ENCODE results near the gene PLCB1. TPM values are rescaled to one million over a fixed set of nuclear protein-coding genes. Genes with fewer than 3 reads are reported as not detected.

PLCB1 gene
- total RNA-seq, 1 donor from 2014 or later: 10.7 TPM

DNA sequence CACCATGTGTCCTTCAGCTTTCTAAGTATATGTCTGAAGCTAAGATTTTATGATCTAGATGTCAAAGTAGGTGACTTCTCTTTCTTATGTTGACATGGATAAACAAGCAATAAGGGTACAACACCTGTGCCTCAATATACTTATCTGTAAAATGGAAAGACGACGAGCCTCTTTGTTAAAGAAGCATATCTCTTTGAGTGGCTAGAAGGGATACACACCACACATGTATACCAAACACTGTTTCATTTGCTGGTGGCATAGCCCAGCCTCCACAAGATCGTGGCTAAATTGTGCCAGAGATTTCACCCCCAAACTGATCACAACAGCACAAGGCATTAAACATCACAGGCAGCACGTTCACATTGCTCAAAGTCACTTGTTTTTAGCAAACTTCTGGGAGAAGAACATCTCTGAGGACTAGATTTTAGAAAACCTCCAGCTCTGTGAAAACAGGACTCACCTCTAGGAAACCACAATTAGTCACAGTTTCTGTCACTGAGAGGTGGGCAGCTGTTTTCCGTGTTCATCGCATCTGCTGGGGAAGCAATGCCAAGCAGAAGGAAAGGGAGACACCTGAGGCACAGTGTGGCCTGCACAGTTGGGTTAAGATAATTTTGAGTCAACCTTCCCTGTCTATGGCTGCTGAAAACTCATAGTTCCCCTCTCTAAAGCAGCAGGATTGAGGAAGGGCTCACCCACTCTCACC lies 673.8 kb downstream of the PLCB1 start:
- Mint-ChIP-seq H3K27ac (ENCODE audit: unreplicated experiment) (no peak overlapping the region), H3K9me3 (ENCODE audit: unreplicated experiment) (no peaks in the 10 kb centered on the region), H3K36me3 (ENCODE audit: low read depth, unreplicated experiment) (no peaks in the 10 kb centered on the region), H3K27me3 (ENCODE audit: low read depth, unreplicated experiment) (no peaks in the 10 kb centered on the region), H3K4me1 (ENCODE audit: low read depth, unreplicated experiment) (no peaks in the 10 kb centered on the region), H3K4me3 (ENCODE audit: unreplicated experiment) (no peak overlapping the region)
- Histone ChIP-seq H3K27me3 (ENCODE audit: insufficient read depth, low read length) (no peaks in the 10 kb centered on the region), H3K9me3 (ENCODE audit: insufficient read depth, low read depth, low read length) (no peaks in the 10 kb centered on the region), H3K4me2 (ENCODE audit: low read length) (no peak overlapping the region), H3K4me1 (ENCODE audit: insufficient read depth, low read length) (no peaks in the 10 kb centered on the region), H3K36me3 (ENCODE audit: insufficient read depth, low read length) (no peaks in the 10 kb centered on the region), H4K20me1 (ENCODE audit: insufficient read depth, low read length) (no peaks in the 10 kb centered on the region), H3K4me3 (ENCODE audit: insufficient read depth, low read depth, low read length) (no peak overlapping the region), H3K9ac (ENCODE audit: low read length) (no peak overlapping the region), H3K79me2 (ENCODE audit: insufficient read depth, low read length) (no peaks in the 10 kb centered on the region), H2AFZ (ENCODE audit: low read depth, low read length) (no peak overlapping the region), H3K27ac (ENCODE audit: low read depth, low read length) (no peak overlapping the region)
- TF ChIP-seq, protein P1, sequence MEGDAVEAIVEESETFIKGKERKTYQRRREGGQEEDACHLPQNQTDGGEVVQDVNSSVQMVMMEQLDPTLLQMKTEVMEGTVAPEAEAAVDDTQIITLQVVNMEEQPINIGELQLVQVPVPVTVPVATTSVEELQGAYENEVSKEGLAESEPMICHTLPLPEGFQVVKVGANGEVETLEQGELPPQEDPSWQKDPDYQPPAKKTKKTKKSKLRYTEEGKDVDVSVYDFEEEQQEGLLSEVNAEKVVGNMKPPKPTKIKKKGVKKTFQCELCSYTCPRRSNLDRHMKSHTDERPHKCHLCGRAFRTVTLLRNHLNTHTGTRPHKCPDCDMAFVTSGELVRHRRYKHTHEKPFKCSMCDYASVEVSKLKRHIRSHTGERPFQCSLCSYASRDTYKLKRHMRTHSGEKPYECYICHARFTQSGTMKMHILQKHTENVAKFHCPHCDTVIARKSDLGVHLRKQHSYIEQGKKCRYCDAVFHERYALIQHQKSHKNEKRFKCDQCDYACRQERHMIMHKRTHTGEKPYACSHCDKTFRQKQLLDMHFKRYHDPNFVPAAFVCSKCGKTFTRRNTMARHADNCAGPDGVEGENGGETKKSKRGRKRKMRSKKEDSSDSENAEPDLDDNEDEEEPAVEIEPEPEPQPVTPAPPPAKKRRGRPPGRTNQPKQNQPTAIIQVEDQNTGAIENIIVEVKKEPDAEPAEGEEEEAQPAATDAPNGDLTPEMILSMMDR (IDR thresholded peaks at IDR 0.05; ENCODE audit: insufficient read depth, low read depth, low read length): no peak
- no peak for TF ChIP-seq EZH2 (IDR thresholded peaks at IDR 0.05; ENCODE audit: insufficient read depth, low read length)
- no peak for FAIRE-seq
- DNase-seq (ENCODE audit: low read depth): no peak

DNA sequence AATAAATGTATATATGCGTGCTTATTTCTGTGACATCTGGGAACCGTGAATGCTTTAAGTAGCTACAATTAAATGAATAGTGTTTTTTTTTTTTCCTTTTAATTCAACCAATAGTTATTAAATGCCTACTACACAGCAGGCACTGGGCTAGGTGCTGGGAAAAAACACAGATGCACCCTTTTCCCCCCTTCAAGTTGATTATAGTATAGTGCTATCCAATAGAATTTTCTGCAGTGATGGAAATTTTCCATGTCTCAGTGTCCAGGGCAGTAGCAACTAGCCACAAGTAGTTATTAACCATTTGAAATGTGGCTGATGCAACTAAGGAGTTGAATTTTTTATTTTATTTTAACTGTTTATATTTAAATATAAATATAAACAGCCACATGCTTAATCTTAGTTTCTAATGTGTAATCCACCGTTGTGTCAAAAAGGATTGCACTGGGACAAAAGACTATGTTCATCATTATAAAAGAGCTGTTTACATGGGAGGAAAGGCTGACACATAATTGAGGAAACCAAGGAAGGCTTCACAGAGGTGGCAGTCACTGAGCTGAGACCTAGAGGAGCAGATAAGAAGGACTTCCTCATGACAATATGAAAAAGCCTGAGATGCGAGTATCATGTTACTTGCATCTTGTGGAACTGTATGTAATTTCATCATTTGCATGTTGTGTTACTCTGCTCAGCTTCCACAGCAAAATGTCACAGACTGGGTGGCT lies 675.6 kb downstream of the PLCB1 start:
- H3K27me3 Mint-ChIP-seq (ENCODE audit: low read depth, unreplicated experiment): no peaks in the 10 kb centered on the region
- DNase-seq (ENCODE audit: low read depth) (no peak), FAIRE-seq (peak; percentile 5)
- H3K4me3 Mint-ChIP-seq (ENCODE audit: unreplicated experiment): no peak overlapping the region
- H4K20me1 ChIP-seq (ENCODE audit: insufficient read depth, low read length): no peaks in the 10 kb centered on the region
- H3K36me3 Mint-ChIP-seq (ENCODE audit: low read depth, unreplicated experiment): no peaks in the 10 kb centered on the region
- no peaks in the 10 kb centered on the region for H3K9me3 Mint-ChIP-seq (ENCODE audit: unreplicated experiment)
- TF ChIP-seq EZH2 (IDR thresholded peaks at IDR 0.05; ENCODE audit: insufficient read depth, low read length): no peak
- TF ChIP-seq, protein P1 (IDR thresholded peaks at IDR 0.05; ENCODE audit: insufficient read depth, low read depth, low read length): no peak
- no peaks in the 10 kb centered on the region for H3K4me1 ChIP-seq (ENCODE audit: insufficient read depth, low read length)
- peaks cover 2% of the 10 kb centered on the region for H3K4me1 Mint-ChIP-seq (ENCODE audit: low read depth, unreplicated experiment)
- H3K27ac Mint-ChIP-seq (ENCODE audit: unreplicated experiment): no peak overlapping the region
- no peak overlapping the region for H3K27ac ChIP-seq (ENCODE audit: low read depth, low read length)
- H3K4me2 ChIP-seq (ENCODE audit: low read length): no peak overlapping the region
- H3K79me2 ChIP-seq (ENCODE audit: insufficient read depth, low read length): no peaks in the 10 kb centered on the region
- H3K4me3 ChIP-seq (ENCODE audit: insufficient read depth, low read depth, low read length): no peak overlapping the region
- H3K27me3 ChIP-seq (ENCODE audit: insufficient read depth, low read length): no peaks in the 10 kb centered on the region
- no peaks in the 10 kb centered on the region for H3K36me3 ChIP-seq (ENCODE audit: insufficient read depth, low read length)
- H3K9ac ChIP-seq (ENCODE audit: low read length): no peak overlapping the region
- H3K9me3 ChIP-seq (ENCODE audit: insufficient read depth, low read depth, low read length): no peaks in the 10 kb centered on the region
- no peak overlapping the region for H2AFZ ChIP-seq (ENCODE audit: low read depth, low read length)

DNA sequence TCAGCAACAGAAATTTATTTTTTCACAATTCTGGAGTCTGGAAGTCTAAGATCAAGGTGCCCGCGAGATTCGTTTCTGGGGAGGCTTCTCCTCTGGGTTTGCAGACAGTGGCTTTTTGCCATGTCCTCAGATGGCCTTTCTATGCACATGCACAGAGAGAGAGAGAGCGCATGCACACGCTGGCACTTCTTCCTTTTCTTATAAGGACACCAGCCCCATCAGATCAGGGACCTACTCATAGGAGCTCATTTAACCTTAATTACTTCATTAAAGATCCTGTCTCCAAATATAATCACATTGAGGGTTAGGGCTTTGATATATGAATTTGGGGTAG lies 676.1 kb downstream of the PLCB1 start:
- Mint-ChIP-seq H3K27ac (ENCODE audit: unreplicated experiment) (no peak overlapping the region), H3K4me3 (ENCODE audit: unreplicated experiment) (no peak overlapping the region), H3K36me3 (ENCODE audit: low read depth, unreplicated experiment) (no peaks in the 10 kb centered on the region), H3K4me1 (ENCODE audit: low read depth, unreplicated experiment) (peaks cover 2% of the 10 kb centered on the region), H3K9me3 (ENCODE audit: unreplicated experiment) (peaks cover under 1% of the 10 kb centered on the region), H3K27me3 (ENCODE audit: low read depth, unreplicated experiment) (no peaks in the 10 kb centered on the region)
- FAIRE-seq: no peak
- Histone ChIP-seq H3K79me2 (ENCODE audit: insufficient read depth, low read length) (no peaks in the 10 kb centered on the region), H3K4me2 (ENCODE audit: low read length) (no peak overlapping the region), H3K9me3 (ENCODE audit: insufficient read depth, low read depth, low read length) (no peaks in the 10 kb centered on the region), H3K4me3 (ENCODE audit: insufficient read depth, low read depth, low read length) (no peak overlapping the region), H2AFZ (ENCODE audit: low read depth, low read length) (no peak overlapping the region), H3K27me3 (ENCODE audit: insufficient read depth, low read length) (no peaks in the 10 kb centered on the region), H3K9ac (ENCODE audit: low read length) (no peak overlapping the region), H3K27ac (ENCODE audit: low read depth, low read length) (no peak overlapping the region), H4K20me1 (ENCODE audit: insufficient read depth, low read length) (no peaks in the 10 kb centered on the region), H3K36me3 (ENCODE audit: insufficient read depth, low read length) (no peaks in the 10 kb centered on the region), H3K4me1 (ENCODE audit: insufficient read depth, low read length) (no peaks in the 10 kb centered on the region)
- TF ChIP-seq EZH2 (IDR thresholded peaks at IDR 0.05; ENCODE audit: insufficient read depth, low read length): no peak
- TF ChIP-seq, protein P1 (IDR thresholded peaks at IDR 0.05; ENCODE audit: insufficient read depth, low read depth, low read length): no peak
- no peak for DNase-seq (ENCODE audit: low read depth)

Data from astrocyte (in vitro differentiated cells and primary cell).